ENCODE data around the gene HSPBP1.
A peak's percentile ranks its signal among the peaks of the same experiment; 100 is the strongest.

Gene HSPBP1

DNA sequence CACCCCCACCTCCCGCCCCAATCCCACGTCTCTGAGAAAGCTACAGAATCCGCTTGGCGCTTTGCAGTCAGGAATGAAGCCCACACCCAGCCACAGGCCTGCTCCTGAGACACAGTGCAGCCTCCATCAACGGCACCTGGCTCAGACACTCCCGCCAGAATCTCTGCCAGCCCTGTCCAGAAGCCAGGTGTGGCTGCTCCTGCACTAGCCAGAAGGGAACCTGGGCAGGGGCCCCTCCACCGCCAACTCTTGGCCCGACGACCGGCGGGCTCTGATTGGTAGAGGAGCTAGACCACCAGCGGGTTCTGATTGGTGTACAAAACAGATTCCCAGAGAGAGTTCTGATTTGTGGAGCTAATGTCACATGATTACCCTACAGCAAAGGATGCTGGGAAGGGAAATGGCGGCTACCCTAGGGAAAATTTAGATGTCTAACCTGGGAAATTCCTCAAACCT, 18.2 kb downstream of the HSPBP1 start:
- TF ChIP-seq EZH2 (IDR thresholded peaks at IDR 0.05; ENCODE audit: borderline replicate concordance, low read length): no peak
- TF ChIP-seq, protein P1, sequence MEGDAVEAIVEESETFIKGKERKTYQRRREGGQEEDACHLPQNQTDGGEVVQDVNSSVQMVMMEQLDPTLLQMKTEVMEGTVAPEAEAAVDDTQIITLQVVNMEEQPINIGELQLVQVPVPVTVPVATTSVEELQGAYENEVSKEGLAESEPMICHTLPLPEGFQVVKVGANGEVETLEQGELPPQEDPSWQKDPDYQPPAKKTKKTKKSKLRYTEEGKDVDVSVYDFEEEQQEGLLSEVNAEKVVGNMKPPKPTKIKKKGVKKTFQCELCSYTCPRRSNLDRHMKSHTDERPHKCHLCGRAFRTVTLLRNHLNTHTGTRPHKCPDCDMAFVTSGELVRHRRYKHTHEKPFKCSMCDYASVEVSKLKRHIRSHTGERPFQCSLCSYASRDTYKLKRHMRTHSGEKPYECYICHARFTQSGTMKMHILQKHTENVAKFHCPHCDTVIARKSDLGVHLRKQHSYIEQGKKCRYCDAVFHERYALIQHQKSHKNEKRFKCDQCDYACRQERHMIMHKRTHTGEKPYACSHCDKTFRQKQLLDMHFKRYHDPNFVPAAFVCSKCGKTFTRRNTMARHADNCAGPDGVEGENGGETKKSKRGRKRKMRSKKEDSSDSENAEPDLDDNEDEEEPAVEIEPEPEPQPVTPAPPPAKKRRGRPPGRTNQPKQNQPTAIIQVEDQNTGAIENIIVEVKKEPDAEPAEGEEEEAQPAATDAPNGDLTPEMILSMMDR (IDR thresholded peaks at IDR 0.05; ENCODE audit: low read length): no peak
- no peaks in the 10 kb centered on the region for H4K20me1 ChIP-seq (ENCODE audit: insufficient read depth, low read length)
- no peak overlapping the region for H2AFZ ChIP-seq (ENCODE audit: low read length)
- peaks cover 23% of the 10 kb centered on the region; the same call in 1 of the 2 replicates for H3K36me3 ChIP-seq (ENCODE audit: insufficient read depth, low read length)
- no peak overlapping the region for H3K4me2 ChIP-seq (ENCODE audit: low read length)
- H3K9me2 ChIP-seq (ENCODE audit: low read depth, low read length): no peaks in the 10 kb centered on the region
- no peaks in the 10 kb centered on the region for H3K27me3 ChIP-seq (ENCODE audit: insufficient read depth, low read length)
- peak overlapping the region; percentile 84 for H3K27ac ChIP-seq (ENCODE audit: low read depth, low read length, poor library complexity, severe bottlenecking)
- peaks cover 16% of the 10 kb centered on the region for H3K79me2 ChIP-seq (ENCODE audit: insufficient read depth, low read length)
- no peak overlapping the region for H3K4me3 ChIP-seq (ENCODE audit: low read depth, low read length, poor library complexity, severe bottlenecking)
- no peaks in the 10 kb centered on the region for H3K9me3 ChIP-seq (ENCODE audit: low read length)
- H3K4me1 ChIP-seq (ENCODE audit: insufficient read depth, low read length, severe bottlenecking): peaks cover 39% of the 10 kb centered on the region
- H3K9ac ChIP-seq (ENCODE audit: low read length): no peak overlapping the region
- H3F3A ChIP-seq (ENCODE audit: insufficient read depth, low read length): no peaks in the 10 kb centered on the region; the same call in 1 of the 2 replicates

DNA sequence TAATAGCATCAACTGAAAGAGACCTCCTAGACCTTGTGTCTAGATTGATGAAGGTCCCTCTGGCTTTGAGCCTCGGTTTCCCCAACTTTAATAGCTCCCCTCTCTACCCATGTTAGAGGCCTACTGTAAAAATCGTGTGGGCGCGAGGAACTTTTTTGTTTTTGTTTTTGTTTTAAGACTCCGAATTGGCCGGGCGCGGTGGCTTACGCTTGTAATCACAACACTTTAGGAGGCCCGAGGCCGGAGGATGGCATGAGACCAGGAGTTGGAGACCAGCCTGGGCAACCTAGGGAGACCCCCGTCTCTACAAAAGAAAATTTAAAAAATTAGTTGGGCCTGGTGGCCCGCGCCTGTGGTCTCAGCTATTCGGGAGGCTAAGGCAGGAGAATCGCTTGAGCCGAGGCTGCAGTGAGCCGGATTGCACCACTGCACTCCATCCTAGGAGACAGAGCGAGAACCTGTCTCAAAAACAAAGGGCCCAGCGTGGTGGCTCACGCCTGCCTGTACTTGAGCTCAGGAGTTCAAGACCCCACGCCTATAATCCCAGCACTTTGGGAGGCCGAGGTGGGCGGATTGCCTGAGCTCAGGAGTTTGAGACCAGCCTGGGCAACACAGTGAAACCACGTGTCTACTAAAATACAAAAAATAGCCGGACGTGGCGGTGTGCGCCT, 20.2 kb downstream of the HSPBP1 start:
- Histone ChIP-seq H3K9me3 (ENCODE audit: low read length) (no peaks in the 10 kb centered on the region), H3K9ac (ENCODE audit: low read length) (peak overlapping the region; percentile 76)
- TF ChIP-seq EZH2 (IDR thresholded peaks at IDR 0.05; ENCODE audit: borderline replicate concordance, low read length): no peak
- TF ChIP-seq, protein P1 (IDR thresholded peaks at IDR 0.05; ENCODE audit: low read length): no peak

DNA sequence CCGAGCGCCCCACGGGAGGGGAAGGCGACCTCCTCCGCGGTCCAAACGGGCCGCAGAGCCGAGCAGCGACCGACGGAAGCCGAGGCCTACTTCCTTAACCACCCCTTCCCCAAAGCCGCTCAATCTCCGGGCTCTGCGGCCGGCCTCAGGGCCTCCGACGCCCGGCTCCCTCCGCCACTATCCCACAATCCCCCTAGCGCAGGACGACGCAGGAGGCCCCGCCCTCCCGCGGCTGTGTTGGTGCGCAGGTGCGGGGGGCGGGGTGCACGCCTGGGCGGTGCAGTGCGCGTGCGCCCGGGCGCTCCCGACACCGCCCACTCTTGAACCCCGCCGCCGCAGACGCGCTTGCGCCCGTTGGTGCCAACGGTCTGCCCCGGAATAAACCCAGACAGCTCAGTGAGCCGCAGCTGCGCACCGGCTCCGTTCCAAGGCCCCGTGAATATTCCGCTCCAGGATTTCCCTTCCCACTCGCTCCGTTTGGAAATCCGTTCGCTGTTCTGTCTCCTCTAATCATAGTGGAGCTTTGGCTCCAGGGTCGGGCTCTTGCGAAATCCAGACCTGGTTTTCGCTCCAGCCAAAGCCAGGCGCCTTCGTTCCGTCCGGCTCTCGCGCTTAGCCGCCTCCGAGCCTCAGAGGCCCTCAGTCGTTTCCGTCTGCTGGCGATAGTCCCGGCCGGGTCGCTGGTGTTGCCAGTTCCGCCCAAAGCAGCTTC, 20.9 kb downstream of the HSPBP1 start, which contains the start of gene PPP6R1:
PPP6R1 (minus strand) TSS at position 190 of the 712 bp plus-strand sequence. CDS start 11,914 bp downstream, outside the sequence.
- Histone ChIP-seq H3K9me3 (ENCODE audit: low read length) (no peaks in the 10 kb centered on the region), H2AFZ (ENCODE audit: low read length) (no peak within 1 kb of the TSS), H3K27me3 (ENCODE audit: insufficient read depth, low read length) (no peaks in the 10 kb centered on the region), H3K36me3 (ENCODE audit: insufficient read depth, low read length) (peaks cover 31% of the 10 kb centered on the region; the same call in 1 of the 2 replicates), H3K9ac (ENCODE audit: low read length) (peak within 1 kb of the TSS; percentile 95), H3K9me2 (ENCODE audit: low read depth, low read length) (no peaks in the 10 kb centered on the region), H4K20me1 (ENCODE audit: insufficient read depth, low read length) (no peaks in the 10 kb centered on the region), H3F3A (ENCODE audit: insufficient read depth, low read length) (peaks cover 7% of the 10 kb centered on the region), H3K4me1 (ENCODE audit: insufficient read depth, low read length, severe bottlenecking) (peaks cover 54% of the 10 kb centered on the region), H3K4me3 (ENCODE audit: low read depth, low read length, poor library complexity, severe bottlenecking) (peak within 1 kb of the TSS; percentile 94), H3K79me2 (ENCODE audit: insufficient read depth, low read length) (peaks cover 39% of the 10 kb centered on the region), H3K4me2 (ENCODE audit: low read length) (peak within 1 kb of the TSS; percentile 96), H3K27ac (ENCODE audit: low read depth, low read length, poor library complexity, severe bottlenecking) (peak within 1 kb of the TSS; percentile 100)
- TF ChIP-seq, protein P1 (IDR thresholded peaks at IDR 0.05; ENCODE audit: low read length): no peak
- no peak for TF ChIP-seq EZH2 (IDR thresholded peaks at IDR 0.05; ENCODE audit: borderline replicate concordance, low read length)

More for the DNA sequence above, 20.2 kb downstream of the HSPBP1 start:
- Histone ChIP-seq H2AFZ (ENCODE audit: low read length) (no peak overlapping the region), H3F3A (ENCODE audit: insufficient read depth, low read length) (peaks cover 3% of the 10 kb centered on the region; the same call in 1 of the 2 replicates), H4K20me1 (ENCODE audit: insufficient read depth, low read length) (no peaks in the 10 kb centered on the region), H3K36me3 (ENCODE audit: insufficient read depth, low read length) (peaks cover 31% of the 10 kb centered on the region; the same call in 1 of the 2 replicates), H3K27ac (ENCODE audit: low read depth, low read length, poor library complexity, severe bottlenecking) (peak overlapping the region; percentile 92), H3K4me2 (ENCODE audit: low read length) (peak overlapping the region; percentile 71), H3K9me2 (ENCODE audit: low read depth, low read length) (no peaks in the 10 kb centered on the region), H3K4me3 (ENCODE audit: low read depth, low read length, poor library complexity, severe bottlenecking) (peak overlapping the region; percentile 94), H3K27me3 (ENCODE audit: insufficient read depth, low read length) (no peaks in the 10 kb centered on the region), H3K79me2 (ENCODE audit: insufficient read depth, low read length) (peaks cover 35% of the 10 kb centered on the region), H3K4me1 (ENCODE audit: insufficient read depth, low read length, severe bottlenecking) (peaks cover 54% of the 10 kb centered on the region)
